Mammary epithelial cell (primary cell): ENCODE results near the gene LSAMP.

Source experiments
- EZH2 ChIP-seq: IDR thresholded peaks from 2 replicates; pipeline ENCODE4 v1.6.1; 2012; ENCODE audit warnings: low read length, inconsistent platforms, borderline replicate concordance
- TF ChIP-seq, protein P1 (sequence below), 2 donors: IDR thresholded peaks in 1 of 2; conservative IDR thresholded peaks in 1 of 2; 2 replicates each; pipeline ENCODE4 v1.5.1; 2011 to 2012; ENCODE audit warnings: inconsistent platforms in 2 of 2, low read length in 2 of 2, mild to moderate bottlenecking in 2 of 2, control low read depth in 1 of 2, low read depth in 1 of 2; ENCODE audit not compliant: insufficient read depth in 1 of 2; ENCODE audit errors: extremely low read depth in 1 of 2

DNA sequence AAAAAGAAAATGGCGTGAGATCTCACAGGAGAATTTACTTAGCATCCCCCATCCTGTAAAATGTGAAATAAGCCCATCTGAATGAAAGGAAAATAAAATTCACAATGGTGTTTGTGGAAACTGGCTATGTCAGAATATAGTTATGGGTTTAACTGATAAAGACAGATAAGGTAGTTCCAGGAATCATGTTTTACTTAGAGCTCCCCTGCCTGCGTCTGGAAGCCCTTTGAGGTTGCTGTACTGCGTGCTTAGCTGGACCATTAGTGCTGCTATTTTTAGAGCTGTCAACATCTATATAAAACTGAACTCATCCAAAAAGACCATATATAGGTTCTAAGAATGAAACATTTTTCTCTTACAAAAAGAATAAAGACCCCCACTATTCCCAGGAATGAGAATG is 130.8 kb downstream of the LSAMP start:
- TF ChIP-seq, protein P1, sequence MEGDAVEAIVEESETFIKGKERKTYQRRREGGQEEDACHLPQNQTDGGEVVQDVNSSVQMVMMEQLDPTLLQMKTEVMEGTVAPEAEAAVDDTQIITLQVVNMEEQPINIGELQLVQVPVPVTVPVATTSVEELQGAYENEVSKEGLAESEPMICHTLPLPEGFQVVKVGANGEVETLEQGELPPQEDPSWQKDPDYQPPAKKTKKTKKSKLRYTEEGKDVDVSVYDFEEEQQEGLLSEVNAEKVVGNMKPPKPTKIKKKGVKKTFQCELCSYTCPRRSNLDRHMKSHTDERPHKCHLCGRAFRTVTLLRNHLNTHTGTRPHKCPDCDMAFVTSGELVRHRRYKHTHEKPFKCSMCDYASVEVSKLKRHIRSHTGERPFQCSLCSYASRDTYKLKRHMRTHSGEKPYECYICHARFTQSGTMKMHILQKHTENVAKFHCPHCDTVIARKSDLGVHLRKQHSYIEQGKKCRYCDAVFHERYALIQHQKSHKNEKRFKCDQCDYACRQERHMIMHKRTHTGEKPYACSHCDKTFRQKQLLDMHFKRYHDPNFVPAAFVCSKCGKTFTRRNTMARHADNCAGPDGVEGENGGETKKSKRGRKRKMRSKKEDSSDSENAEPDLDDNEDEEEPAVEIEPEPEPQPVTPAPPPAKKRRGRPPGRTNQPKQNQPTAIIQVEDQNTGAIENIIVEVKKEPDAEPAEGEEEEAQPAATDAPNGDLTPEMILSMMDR (conservative IDR thresholded peaks at IDR 0.05 in 1 of 2, IDR thresholded peaks at IDR 0.05 in 1 of 2; ENCODE audit: extremely low read depth in 1 of 2, insufficient read depth in 1 of 2, low read depth in 1 of 2, low read length in 2 of 2): no peak
- no peak for TF ChIP-seq EZH2
